ENCODE results near the gene PHAF1.

The PHAF1 gene

GRCh38 chr16:67082100-67082499, 27.6 kb upstream of the PHAF1 start:
- H3K4me3 ChIP-seq (replicated peaks; ENCODE audit: low read depth, low read length), result no peak overlapping the region
- no peak for TF ChIP-seq CTCF (IDR thresholded peaks at IDR 0.05; ENCODE audit: low read depth, low read length, missing control alignments)
- no peak for DNase-seq (ENCODE audit: extremely low read depth, low read depth)

- TF ChIP-seq CTCF (IDR thresholded peaks at IDR 0.05; ENCODE audit: low read depth, low read length, missing control alignments), result no peak
- no peak for DNase-seq (ENCODE audit: extremely low read depth, low read depth)
- H3K4me3 ChIP-seq (replicated peaks; ENCODE audit: low read depth, low read length), result no peak overlapping the region
Observed at GRCh38 chr16:67082891-67083290, 26.9 kb upstream of the PHAF1 start.

DNA sequence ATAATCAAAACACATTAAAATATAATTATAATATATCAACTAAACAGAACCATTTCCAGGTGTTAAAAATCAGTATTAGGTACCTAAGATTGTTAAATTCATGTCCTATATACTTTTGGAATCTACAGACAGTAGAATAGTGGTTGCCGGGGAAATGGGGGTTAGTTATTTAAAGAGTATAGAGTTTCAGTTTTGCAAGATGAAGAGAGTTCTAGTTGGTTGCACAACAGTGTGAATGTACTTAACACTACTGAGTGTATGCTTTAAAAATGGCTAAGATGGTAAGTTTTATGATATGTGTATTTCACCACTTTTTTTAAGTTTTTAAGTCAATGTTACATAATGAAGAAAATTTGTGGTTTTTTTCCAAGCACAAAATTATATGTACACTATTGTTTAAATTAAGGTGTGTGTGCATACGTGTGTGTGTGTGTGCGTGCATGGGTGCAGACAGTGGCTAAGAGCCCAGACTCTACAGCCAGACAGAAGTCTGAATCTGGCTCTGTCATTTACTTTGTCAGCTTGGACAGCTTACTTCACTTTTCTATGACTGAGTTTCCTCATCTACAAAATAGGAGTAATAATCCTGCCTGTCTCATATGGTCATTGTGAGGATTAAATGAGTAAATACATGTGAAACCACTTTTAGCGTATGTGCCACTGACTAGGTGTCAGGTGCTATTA, 25.3 kb upstream of the PHAF1 start:
- no peak for TF ChIP-seq CTCF (IDR thresholded peaks at IDR 0.05; ENCODE audit: low read depth, low read length, missing control alignments)
- no peak overlapping the region for H3K4me3 ChIP-seq (replicated peaks; ENCODE audit: low read depth, low read length)
- DNase-seq (ENCODE audit: extremely low read depth, low read depth), result no peak

- DNase-seq (ENCODE audit: extremely low read depth, low read depth), result no peak
- no peak for TF ChIP-seq CTCF (IDR thresholded peaks at IDR 0.05; ENCODE audit: low read depth, low read length, missing control alignments)
- no peak overlapping the region for H3K4me3 ChIP-seq (replicated peaks; ENCODE audit: low read depth, low read length)
Observed at GRCh38 chr16:67086822-67087221, 22.9 kb upstream of the PHAF1 start.

GRCh38 chr16:67087291-67087690, 22.4 kb upstream of the PHAF1 start:
- TF ChIP-seq CTCF (IDR thresholded peaks at IDR 0.05; ENCODE audit: low read depth, low read length, missing control alignments), result no peak
- no peak for DNase-seq (ENCODE audit: extremely low read depth, low read depth)
- no peak overlapping the region for H3K4me3 ChIP-seq (replicated peaks; ENCODE audit: low read depth, low read length)

DNA sequence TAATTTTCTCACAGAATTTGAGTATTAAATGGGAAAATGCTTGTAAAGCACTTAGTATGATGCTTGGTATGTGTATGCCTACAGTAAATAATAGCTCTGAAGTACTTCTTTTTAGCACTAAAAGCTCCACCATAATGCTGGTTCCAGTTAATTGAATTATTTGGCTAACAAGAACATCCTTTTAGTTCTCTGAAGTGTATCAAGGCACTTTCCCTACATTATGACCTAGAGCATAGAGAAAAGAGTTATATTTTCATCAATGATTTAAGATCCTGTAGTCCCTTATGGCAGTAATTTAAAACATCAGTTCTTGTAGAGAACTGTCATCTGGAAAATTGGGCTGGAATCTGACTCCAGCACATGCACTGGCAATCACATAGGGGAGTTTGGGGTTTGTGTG, 21.9 kb upstream of the PHAF1 start:
- no peak for DNase-seq (ENCODE audit: extremely low read depth, low read depth)
- TF ChIP-seq CTCF (IDR thresholded peaks at IDR 0.05; ENCODE audit: low read depth, low read length, missing control alignments), result no peak

GRCh38 chr16:67088551-67088950, 21.2 kb upstream of the PHAF1 start:
- no peak overlapping the region for H3K4me3 ChIP-seq (replicated peaks; ENCODE audit: low read depth, low read length)
- TF ChIP-seq CTCF (IDR thresholded peaks at IDR 0.05; ENCODE audit: low read depth, low read length, missing control alignments), result no peak
- no peak for DNase-seq (ENCODE audit: extremely low read depth, low read depth)

More for the DNA sequence above, 21.9 kb upstream of the PHAF1 start:
- H3K4me3 ChIP-seq (replicated peaks; ENCODE audit: low read depth, low read length), result no peak overlapping the region

All from HFF-Myc (cell line).